ENCODE results near the gene PACRG. TPM values are rescaled to one million over a fixed set of nuclear protein-coding genes. Genes with fewer than 3 reads are reported as not detected.

PACRG gene
- total RNA-seq, 2 experiments from 2014 or later, result not detected

DNA sequence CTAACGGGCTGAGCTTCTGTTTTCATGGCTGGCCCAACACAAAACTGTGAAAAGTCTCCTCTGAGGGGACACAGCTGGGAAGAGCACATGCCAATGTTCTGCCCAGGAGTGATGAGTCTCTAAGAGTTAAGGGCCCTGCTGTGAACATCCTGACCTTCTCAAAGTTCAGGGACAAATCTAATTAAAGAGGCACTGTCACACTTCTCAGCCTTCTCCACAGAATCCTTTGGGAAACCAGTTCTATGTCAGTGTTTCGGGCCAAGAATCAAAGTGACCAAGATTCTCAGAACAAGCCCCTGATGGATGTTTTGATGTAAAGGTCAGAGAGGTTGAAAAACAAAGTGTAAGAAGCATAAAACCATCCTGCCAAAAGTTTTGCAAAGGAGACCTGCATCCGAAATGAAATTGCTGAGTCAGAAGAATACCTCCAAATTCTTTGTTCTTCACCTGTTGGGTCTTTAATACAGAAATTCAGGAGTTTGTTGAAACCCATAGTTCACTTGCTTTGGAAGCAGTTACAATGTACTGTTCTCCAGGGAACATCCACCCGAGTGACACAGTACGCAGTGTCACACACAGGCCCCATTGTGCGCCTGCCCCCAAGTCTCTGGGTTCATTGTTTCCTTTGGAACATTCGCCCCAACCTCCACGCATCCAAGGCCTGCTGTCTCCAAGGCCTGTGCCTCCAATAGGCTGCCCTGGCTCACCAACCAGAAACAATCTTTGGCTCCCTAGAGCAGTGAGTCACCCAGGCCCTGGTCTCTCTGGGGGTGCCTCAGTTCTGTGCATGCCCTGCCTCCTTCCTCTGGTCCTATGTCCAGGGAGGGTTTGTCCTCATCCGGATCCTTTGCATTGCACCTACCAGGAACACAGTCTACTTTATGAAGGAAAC lies 621.3 kb downstream of the PACRG start:
- Histone ChIP-seq H3K9me2 (ENCODE audit: insufficient read depth, low read length) (no peaks in the 10 kb centered on the region), H3K27ac (ENCODE audit: low read depth, low read length, poor library complexity, severe bottlenecking) (no peak overlapping the region), H4K20me1 (ENCODE audit: insufficient read depth, low read length) (no peaks in the 10 kb centered on the region), H3K4me1 (ENCODE audit: insufficient read depth, low read length, poor library complexity, severe bottlenecking) (no peaks in the 10 kb centered on the region), H3K9me3 (ENCODE audit: low read length) (no peaks in the 10 kb centered on the region), H3K4me3 (ENCODE audit: low read depth, low read length, poor library complexity, severe bottlenecking) (no peak overlapping the region), H3K79me2 (ENCODE audit: insufficient read depth, low read depth, low read length) (no peaks in the 10 kb centered on the region), H3K36me3 (ENCODE audit: insufficient read depth, low read length) (no peaks in the 10 kb centered on the region), H2AFZ (ENCODE audit: low read length) (no peak overlapping the region), H3K4me2 (ENCODE audit: low read length) (no peak overlapping the region)
- BruUV-seq (replicated peaks), result no TSS peak
- DNase-seq (ENCODE audit: low spot score), result no peak
- TF ChIP-seq, protein P1, sequence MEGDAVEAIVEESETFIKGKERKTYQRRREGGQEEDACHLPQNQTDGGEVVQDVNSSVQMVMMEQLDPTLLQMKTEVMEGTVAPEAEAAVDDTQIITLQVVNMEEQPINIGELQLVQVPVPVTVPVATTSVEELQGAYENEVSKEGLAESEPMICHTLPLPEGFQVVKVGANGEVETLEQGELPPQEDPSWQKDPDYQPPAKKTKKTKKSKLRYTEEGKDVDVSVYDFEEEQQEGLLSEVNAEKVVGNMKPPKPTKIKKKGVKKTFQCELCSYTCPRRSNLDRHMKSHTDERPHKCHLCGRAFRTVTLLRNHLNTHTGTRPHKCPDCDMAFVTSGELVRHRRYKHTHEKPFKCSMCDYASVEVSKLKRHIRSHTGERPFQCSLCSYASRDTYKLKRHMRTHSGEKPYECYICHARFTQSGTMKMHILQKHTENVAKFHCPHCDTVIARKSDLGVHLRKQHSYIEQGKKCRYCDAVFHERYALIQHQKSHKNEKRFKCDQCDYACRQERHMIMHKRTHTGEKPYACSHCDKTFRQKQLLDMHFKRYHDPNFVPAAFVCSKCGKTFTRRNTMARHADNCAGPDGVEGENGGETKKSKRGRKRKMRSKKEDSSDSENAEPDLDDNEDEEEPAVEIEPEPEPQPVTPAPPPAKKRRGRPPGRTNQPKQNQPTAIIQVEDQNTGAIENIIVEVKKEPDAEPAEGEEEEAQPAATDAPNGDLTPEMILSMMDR (conservative IDR thresholded peaks at IDR 0.05; ENCODE audit: low read length), result no peak
- no peak for TF ChIP-seq EZH2phosphoT487 (IDR thresholded peaks at IDR 0.05; ENCODE audit: borderline replicate concordance, low read depth, low read length)
- ChIA-PET POLR2A (no interaction called here), CTCF (ENCODE audit: unreplicated experiment) (no interaction called here)
- intact Hi-C loops (cut with micrococcal nuclease; ENCODE audit: unreplicated experiment), result no loop called here

GRCh38 chr6:163349696-163350095 lies 621.9 kb downstream of the PACRG start:
- H3K79me2 ChIP-seq (ENCODE audit: insufficient read depth, low read depth, low read length), result no peaks in the 10 kb centered on the region
- no peak overlapping the region for H2AFZ ChIP-seq (ENCODE audit: low read length)
- no peak overlapping the region for H3K27ac ChIP-seq (ENCODE audit: low read depth, low read length, poor library complexity, severe bottlenecking)
- no peak overlapping the region for H3K4me3 ChIP-seq (ENCODE audit: low read depth, low read length, poor library complexity, severe bottlenecking)
- no peak overlapping the region for H3K4me2 ChIP-seq (ENCODE audit: low read length)
- H3K9me2 ChIP-seq (ENCODE audit: insufficient read depth, low read length), result no peaks in the 10 kb centered on the region
- DNase-seq (ENCODE audit: low spot score), result no peak
- no peaks in the 10 kb centered on the region for H4K20me1 ChIP-seq (ENCODE audit: insufficient read depth, low read length)
- no peaks in the 10 kb centered on the region for H3K36me3 ChIP-seq (ENCODE audit: insufficient read depth, low read length)
- no peak for TF ChIP-seq EZH2phosphoT487 (IDR thresholded peaks at IDR 0.05; ENCODE audit: borderline replicate concordance, low read depth, low read length)
- TF ChIP-seq, protein P1 (conservative IDR thresholded peaks at IDR 0.05; ENCODE audit: low read length), result no peak
- intact Hi-C loops (cut with micrococcal nuclease; ENCODE audit: unreplicated experiment), result no loop called here
- ChIA-PET POLR2A (no interaction called here), CTCF (ENCODE audit: unreplicated experiment) (no interaction called here)
- no peaks in the 10 kb centered on the region for H3K9me3 ChIP-seq (ENCODE audit: low read length)
- no TSS peak for BruUV-seq (replicated peaks)
- no peaks in the 10 kb centered on the region for H3K4me1 ChIP-seq (ENCODE audit: insufficient read depth, low read length, poor library complexity, severe bottlenecking)

GRCh38 chr6:163351013-163351412 lies 623.2 kb downstream of the PACRG start:
- no peaks in the 10 kb centered on the region for H3K9me3 ChIP-seq (ENCODE audit: low read length)
- no peaks in the 10 kb centered on the region for H3K36me3 ChIP-seq (ENCODE audit: insufficient read depth, low read length)
- ChIA-PET POLR2A (no interaction called here), CTCF (ENCODE audit: unreplicated experiment) (no interaction called here)
- intact Hi-C loops (cut with micrococcal nuclease; ENCODE audit: unreplicated experiment), result no loop called here
- H3K4me2 ChIP-seq (ENCODE audit: low read length), result no peak overlapping the region
- H3K79me2 ChIP-seq (ENCODE audit: insufficient read depth, low read depth, low read length), result no peaks in the 10 kb centered on the region
- no peaks in the 10 kb centered on the region for H3K9me2 ChIP-seq (ENCODE audit: insufficient read depth, low read length)
- TF ChIP-seq EZH2phosphoT487 (IDR thresholded peaks at IDR 0.05; ENCODE audit: borderline replicate concordance, low read depth, low read length), result no peak
- TF ChIP-seq, protein P1 (conservative IDR thresholded peaks at IDR 0.05; ENCODE audit: low read length), result no peak
- no peak overlapping the region for H2AFZ ChIP-seq (ENCODE audit: low read length)
- no peak overlapping the region for H3K4me3 ChIP-seq (ENCODE audit: low read depth, low read length, poor library complexity, severe bottlenecking)
- BruUV-seq (replicated peaks), result no TSS peak
- H4K20me1 ChIP-seq (ENCODE audit: insufficient read depth, low read length), result no peaks in the 10 kb centered on the region
- H3K27ac ChIP-seq (ENCODE audit: low read depth, low read length, poor library complexity, severe bottlenecking), result no peak overlapping the region
- H3K4me1 ChIP-seq (ENCODE audit: insufficient read depth, low read length, poor library complexity, severe bottlenecking), result no peaks in the 10 kb centered on the region
- no peak for DNase-seq (ENCODE audit: low spot score)

Measured in OCI-LY7 (cell line).